H9 (cell line): Measurements from ENCODE around the gene PPP1R16B. TPM values are rescaled to one million over a fixed set of nuclear protein-coding genes. Genes with fewer than 3 reads are reported as not detected.

Experiments
- DNase-seq: peaks from one replicate; pipeline ENCODE4 v3.0.0-alpha.2; 2017
- H2AFZ ChIP-seq: one replicate; pipeline ENCODE4 v1.6.1; 2013; ENCODE audit warnings: mild to moderate bottlenecking, low read length, control low read depth, moderate library complexity
- H2AK5ac ChIP-seq: 2 replicates; pipeline ENCODE4 v1.6.1; 2013; ENCODE audit warnings: low read length, control low read depth, mixed read lengths; ENCODE audit not compliant: insufficient read length
- H2BK120ac ChIP-seq: one replicate; pipeline ENCODE4 v1.6.1; 2013; ENCODE audit warnings: low read depth, mild to moderate bottlenecking, low read length, control low read depth, inconsistent platforms; ENCODE audit not compliant: poor library complexity, severe bottlenecking
- H2BK12ac ChIP-seq: 2 replicates; pipeline ENCODE4 v1.6.1; 2013; ENCODE audit warnings: low read length, control low read depth, mixed read lengths, low read depth; ENCODE audit not compliant: insufficient read length
- H2BK15ac ChIP-seq: 2 replicates; pipeline ENCODE4 v1.6.1; 2013; ENCODE audit warnings: low read depth, low read length, control low read depth
- H2BK20ac ChIP-seq: one replicate; pipeline ENCODE4 v1.6.1; 2013; ENCODE audit warnings: low read depth, mild to moderate bottlenecking, low read length, control low read depth, inconsistent platforms; ENCODE audit not compliant: poor library complexity, severe bottlenecking
- H2BK5ac ChIP-seq: 2 replicates; pipeline ENCODE4 v1.6.1; 2013; ENCODE audit warnings: low read length, control low read depth, mixed read lengths; ENCODE audit not compliant: insufficient read length
- H3K14ac ChIP-seq: 2 replicates; pipeline ENCODE4 v1.6.1; 2013; ENCODE audit warnings: low read length, control low read depth; ENCODE audit not compliant: insufficient read depth
- H3K18ac ChIP-seq: 2 replicates; pipeline ENCODE4 v1.6.1; 2013; ENCODE audit warnings: low read depth, mild to moderate bottlenecking, mixed read lengths, low read length, control low read depth; ENCODE audit not compliant: insufficient read length
- H3K23ac ChIP-seq: 2 replicates; pipeline ENCODE4 v1.6.1; 2013; ENCODE audit warnings: low read length, control low read depth, mixed read lengths, low read depth; ENCODE audit not compliant: insufficient read length
- H3K23me2 ChIP-seq: 2 replicates; pipeline ENCODE4 v1.6.1; 2013; ENCODE audit warnings: low read depth, mild to moderate bottlenecking, mixed read lengths, low read length, control low read depth; ENCODE audit not compliant: insufficient read length, poor library complexity, severe bottlenecking
- H3K27ac ChIP-seq: 2 replicates; pipeline ENCODE4 v1.5.1; 2013; ENCODE audit warnings: low read length, control low read depth, mixed read lengths, low read depth; ENCODE audit not compliant: insufficient read length
- H3K27me3 ChIP-seq: 2 replicates; pipeline ENCODE4 v1.6.1; 2013; ENCODE audit warnings: low read length, control low read depth, inconsistent platforms; ENCODE audit not compliant: insufficient read depth
- H3K4ac ChIP-seq: 2 replicates; pipeline ENCODE4 v1.6.1; 2013; ENCODE audit warnings: low read depth, mild to moderate bottlenecking, control low read depth, inconsistent platforms, low read length, moderate library complexity
- H3K4me1 ChIP-seq: 2 replicates; pipeline ENCODE4 v1.6.1; 2013; ENCODE audit warnings: low read length, control low read depth, inconsistent platforms; ENCODE audit not compliant: insufficient read depth
- H3K4me2 ChIP-seq: 2 replicates; pipeline ENCODE4 v1.6.1; 2013; ENCODE audit warnings: low read length, control low read depth, mixed read lengths; ENCODE audit not compliant: insufficient read length, insufficient read depth
- H3K56ac ChIP-seq: 2 replicates; pipeline ENCODE4 v1.6.1; 2013; ENCODE audit warnings: low read depth, mild to moderate bottlenecking, mixed read lengths, low read length, control low read depth; ENCODE audit not compliant: insufficient read length
- H3K79me1 ChIP-seq: 2 replicates; pipeline ENCODE4 v1.6.1; 2013; ENCODE audit warnings: low read depth, mild to moderate bottlenecking, moderate library complexity, low read length, control low read depth, inconsistent platforms; ENCODE audit not compliant: insufficient read depth, poor library complexity, severe bottlenecking
- H3K79me2 ChIP-seq: 2 replicates; pipeline ENCODE4 v1.6.1; 2013; ENCODE audit warnings: low read length, control low read depth, inconsistent platforms; ENCODE audit not compliant: insufficient read depth
- H3K9ac ChIP-seq: 2 replicates; pipeline ENCODE4 v1.6.1; 2013; ENCODE audit warnings: low read length, control low read depth, mixed read lengths; ENCODE audit not compliant: insufficient read length; ENCODE audit errors: extremely low read depth
- H3K9me3 ChIP-seq: one replicate; pipeline ENCODE4 v1.6.1; 2013; ENCODE audit warnings: low read depth, low read length, inconsistent platforms; ENCODE audit not compliant: control insufficient read depth
- H3T11ph ChIP-seq: one replicate; pipeline ENCODE4 v1.6.1; 2013; ENCODE audit warnings: mild to moderate bottlenecking, low read length, control low read depth, inconsistent platforms
- H4K20me1 ChIP-seq: one replicate; pipeline ENCODE4 v1.6.1; 2013; ENCODE audit not compliant: control insufficient read depth, insufficient read length, insufficient read depth
- H4K5ac ChIP-seq: 2 replicates; pipeline ENCODE4 v1.6.1; 2013; ENCODE audit warnings: low read depth, mild to moderate bottlenecking, mixed read lengths, low read length, control low read depth; ENCODE audit not compliant: insufficient read length
- H4K8ac ChIP-seq: replicated peaks from 2 replicates; pipeline ENCODE4 v1.6.1; 2013; ENCODE audit warnings: low read length, control low read depth, mixed read lengths, low read depth; ENCODE audit not compliant: insufficient read length
- H4K91ac ChIP-seq: 2 replicates; pipeline ENCODE4 v1.6.1; 2013; ENCODE audit warnings: low read depth, mild to moderate bottlenecking, moderate library complexity, mixed read lengths, low read length, control low read depth; ENCODE audit not compliant: insufficient read length
- H3K27ac Mint-ChIP-seq, 3 experiments: 2 replicates in 2 of 3; 3 replicates in 1 of 3; pipeline ENCODE4 v1.8.0; 2020 to 2021; ENCODE audit warnings: mixed read lengths in 3 of 3, mild to moderate bottlenecking in 1 of 3, moderate library complexity in 1 of 3
- H3K27me3 Mint-ChIP-seq: 2 replicates; pipeline ENCODE4 v1.8.0; 2021; ENCODE audit warnings: low read depth, mild to moderate bottlenecking, moderate library complexity, mixed read lengths
- H3K36me3 Mint-ChIP-seq, 3 experiments: 2 replicates in 2 of 3; 3 replicates in 1 of 3; pipeline ENCODE4 v1.8.0; 2020 to 2021; ENCODE audit warnings: low read depth in 3 of 3, mixed read lengths in 3 of 3; ENCODE audit not compliant: insufficient read depth in 1 of 3
- H3K4me1 Mint-ChIP-seq, 2 experiments: 2 replicates each; pipeline ENCODE4 v1.8.0; 2020; ENCODE audit warnings: mixed read lengths in 2 of 2
- H3K4me3 Mint-ChIP-seq, 2 experiments: 2 replicates in 1 of 2; 3 replicates in 1 of 2; pipeline ENCODE4 v1.8.0; 2020 to 2021; ENCODE audit warnings: mild to moderate bottlenecking in 2 of 2, mixed read lengths in 2 of 2, moderate library complexity in 1 of 2
- H3K9me3 Mint-ChIP-seq, 2 experiments: 2 replicates in 1 of 2; 3 replicates in 1 of 2; pipeline ENCODE4 v1.8.0; 2020; ENCODE audit warnings: mild to moderate bottlenecking in 2 of 2, mixed read lengths in 2 of 2, moderate library complexity in 1 of 2
- CTCF ChIP-seq: fragments of 200-600 bp; sonication (generic); conservative IDR thresholded peaks from 3 replicates; pipeline ENCODE4 v1.8.0; 2021; ENCODE audit warnings: antibody characterized with exemption, mild to moderate bottlenecking
- WGBS: extraction: QIAGEN DNeasy Blood & Tissue Kit; methylation state at CpG from one replicate; pipeline ENCODE4 v1.1.7; 2013; ENCODE audit warnings: missing lambda C conversion rate, low lambda C conversion rate, mixed read lengths; ENCODE audit not compliant: insufficient read length; ENCODE audit errors: extremely low coverage; 5-methylcytosine and 5-hydroxymethylcytosine counted together
- total RNA-seq: library from RNA; stranded (reverse); gene quantifications from 2 replicates; pipeline ENCODE4 v1.2.1, GENCODE V29; 2021

PPP1R16B gene
- total RNA-seq, 1 experiment from 2014 or later = 8.2 TPM

- TF ChIP-seq CTCF = no peak
- H3K4me1 ChIP-seq = no peaks in the 10 kb centered on the region
- H2AFZ ChIP-seq = no peak overlapping the region
- no peak overlapping the region for H3K4me2 ChIP-seq
- Mint-ChIP-seq H3K27ac (peak overlapping the region in 1 of 3 experiments; percentile 61; a peak in 2 of 7 replicates), H3K4me1 (no peaks in the 10 kb centered on the region), H3K9me3 (no peaks in the 10 kb centered on the region), H3K36me3 (no peaks in the 10 kb centered on the region; a peak in 1 of 7 replicates), H3K27me3 (no peaks in the 10 kb centered on the region), H3K4me3 (no peak overlapping the region; a peak in 1 of 5 replicates)
- H2BK12ac ChIP-seq = no peak overlapping the region
- H4K91ac ChIP-seq = no peak overlapping the region
- H3K27ac ChIP-seq = no peak overlapping the region
- no peak overlapping the region for H3K9ac ChIP-seq
- DNase-seq = no peak
- H4K5ac ChIP-seq = no peak overlapping the region
- no peaks in the 10 kb centered on the region for H3K9me3 ChIP-seq
- no peak overlapping the region for H3K14ac ChIP-seq
- H4K20me1 ChIP-seq = no peaks in the 10 kb centered on the region
- no peak overlapping the region for H2AK5ac ChIP-seq
- H3K56ac ChIP-seq = no peak overlapping the region
- no peaks in the 10 kb centered on the region for H3K79me1 ChIP-seq
- H3K23me2 ChIP-seq = no peaks in the 10 kb centered on the region
- no peak overlapping the region for H2BK15ac ChIP-seq
- no peak overlapping the region for H2BK120ac ChIP-seq
- no peak overlapping the region for H2BK20ac ChIP-seq
- WGBS = no CpG with 5 or more reads among the region's 4 CpGs
- no peak overlapping the region for H4K8ac ChIP-seq
- no peaks in the 10 kb centered on the region for H3K79me2 ChIP-seq
- H3K4ac ChIP-seq = no peak overlapping the region
- no peak overlapping the region for H3K18ac ChIP-seq
- no peak overlapping the region for H3T11ph ChIP-seq
- no peak overlapping the region for H3K23ac ChIP-seq
- H3K27me3 ChIP-seq = no peaks in the 10 kb centered on the region
- H2BK5ac ChIP-seq = no peak overlapping the region
Measured at GRCh38 chr20:38917657-38918056, 112.2 kb downstream of the PPP1R16B start.
